Liver (tissue), 9 donors: Measurements from ENCODE around the gene ANKRD23. TPM values are rescaled to one million over a fixed set of nuclear protein-coding genes. Genes with fewer than 3 reads are reported as not detected.

ENCODE experiments used
- DNase-seq: peaks from one replicate; pipeline ENCODE4 v3.0.0-alpha.2; 2017; ENCODE audit warnings: low spot score
- H3K27ac ChIP-seq, 2 donors: one replicate each; pipeline ENCODE4 v1.7.0; 2013; ENCODE audit warnings: inconsistent platforms in 2 of 2, low read length in 2 of 2, control low read depth in 1 of 2, low read depth in 1 of 2, mild to moderate bottlenecking in 1 of 2
- H3K27me3 ChIP-seq, 4 donors: one replicate each; pipeline versions ENCODE4 v1.6.1 to v1.7.0; 2013; ENCODE audit warnings: low read length in 3 of 4, inconsistent platforms in 1 of 4, mild to moderate bottlenecking in 1 of 4, moderate library complexity in 1 of 4; ENCODE audit not compliant: control insufficient read depth in 4 of 4, insufficient read depth in 4 of 4
- H3K36me3 ChIP-seq, 4 donors: one replicate each; pipeline versions ENCODE4 v1.6.1 to v1.7.0; 2013; ENCODE audit warnings: low read length in 3 of 4, mild to moderate bottlenecking in 3 of 4, low read depth in 1 of 4, moderate library complexity in 1 of 4; ENCODE audit not compliant: control insufficient read depth in 4 of 4, insufficient read depth in 3 of 4
- H3K4me1 ChIP-seq, 4 donors: one replicate each; pipeline versions ENCODE4 v1.6.1 to v1.7.0; 2013; ENCODE audit warnings: low read length in 3 of 4, mild to moderate bottlenecking in 3 of 4, moderate library complexity in 1 of 4; ENCODE audit not compliant: control insufficient read depth in 4 of 4, insufficient read depth in 4 of 4
- H3K4me3 ChIP-seq, 3 donors: one replicate each; pipeline versions ENCODE4 v1.6.1 to v1.7.0; 2013; ENCODE audit warnings: low read length in 3 of 3, control low read depth in 1 of 3, low read depth in 1 of 3, mild to moderate bottlenecking in 1 of 3
- H3K9ac ChIP-seq, 2 donors: one replicate each; pipeline ENCODE4 v1.7.0; 2013; ENCODE audit warnings: low read length in 2 of 2, mild to moderate bottlenecking in 2 of 2, moderate library complexity in 2 of 2, control low read depth in 1 of 2, low read depth in 1 of 2
- H3K9me3 ChIP-seq, 4 donors: one replicate each; pipeline versions ENCODE4 v1.6.1 to v1.7.0; 2013; ENCODE audit warnings: low read length in 3 of 4; ENCODE audit not compliant: control insufficient read depth in 4 of 4
- ATF3 ChIP-seq: IDR thresholded peaks from 2 replicates; pipeline ENCODE4 v1.6.1; 2016; ENCODE audit warnings: antibody characterized with exemption
- CTCF ChIP-seq: fragments of 150-350 bp; IDR thresholded peaks from 2 replicates; pipeline ENCODE4 v1.5.1; 2017; ENCODE audit warnings: improper control_type of control experiment, low read depth, low read length; ENCODE audit not compliant: missing input control
- EGR1 ChIP-seq, 2 donors: IDR thresholded peaks; 2 replicates each; pipeline ENCODE4 v1.6.1; 2016 to 2018; ENCODE audit warnings: antibody characterized with exemption in 2 of 2, low read depth in 2 of 2
- FOXA1 ChIP-seq: IDR thresholded peaks from 2 replicates; pipeline ENCODE4 v1.6.1; 2016; ENCODE audit warnings: antibody characterized with exemption
- FOXA2 ChIP-seq: IDR thresholded peaks from 2 replicates; pipeline ENCODE4 v1.6.1; 2016; ENCODE audit warnings: antibody characterized with exemption
- GABPA ChIP-seq, 2 donors: IDR thresholded peaks in 1 of 2; conservative IDR thresholded peaks in 1 of 2; 2 replicates each; pipeline ENCODE4 v1.6.1; 2016; ENCODE audit warnings: antibody characterized with exemption in 2 of 2, mild to moderate bottlenecking in 1 of 2, moderate library complexity in 1 of 2
- HNF4A ChIP-seq, 2 donors: conservative IDR thresholded peaks; 2 replicates each; pipeline ENCODE4 v1.6.1; 2016; ENCODE audit warnings: antibody characterized with exemption in 2 of 2, mild to moderate bottlenecking in 2 of 2
- HNF4G ChIP-seq: IDR thresholded peaks from 2 replicates; pipeline ENCODE4 v1.6.1; 2016; ENCODE audit warnings: antibody characterized with exemption
- JUND ChIP-seq, 2 donors: IDR thresholded peaks; 2 replicates each; pipeline ENCODE4 v1.6.1; 2016; ENCODE audit warnings: antibody characterized with exemption in 2 of 2
- MAX ChIP-seq: IDR thresholded peaks from 2 replicates; pipeline ENCODE4 v1.6.1; 2016; ENCODE audit warnings: antibody characterized with exemption
- RAD21 ChIP-seq, 2 donors: IDR thresholded peaks; 2 replicates each; pipeline ENCODE4 v1.6.1; 2016; ENCODE audit warnings: antibody characterized with exemption in 2 of 2, mild to moderate bottlenecking in 2 of 2
- REST ChIP-seq: IDR thresholded peaks from 2 replicates; pipeline ENCODE4 v1.6.1; 2016; ENCODE audit warnings: antibody characterized with exemption, mild to moderate bottlenecking
- RXRA ChIP-seq, 2 donors: IDR thresholded peaks; 2 replicates each; pipeline ENCODE4 v1.6.1; 2017 to 2018; ENCODE audit warnings: antibody characterized with exemption in 2 of 2, mild to moderate bottlenecking in 1 of 2
- SP1 ChIP-seq: IDR thresholded peaks from 2 replicates; pipeline ENCODE4 v1.6.1; 2018; ENCODE audit warnings: antibody characterized with exemption, mild to moderate bottlenecking
- TAF1 ChIP-seq: conservative IDR thresholded peaks from 2 replicates; pipeline ENCODE4 v1.6.1; 2016; ENCODE audit warnings: antibody characterized with exemption, mild to moderate bottlenecking
- ZBTB33 ChIP-seq: IDR thresholded peaks from 2 replicates; pipeline ENCODE4 v1.6.1; 2016; ENCODE audit warnings: antibody characterized with exemption
- WGBS: extraction: QIAGEN DNeasy Blood & Tissue Kit; methylation state at CpG from one replicate; pipeline ENCODE4 v1.1.7; 2013; 5-methylcytosine and 5-hydroxymethylcytosine counted together
- polyA plus RNA-seq, 2 donors: library from polyadenylated mRNA; stranded (reverse) in 1 of 2; unstranded in 1 of 2; fragments of 200-250 nt in 1 of 2; fragments of >200 nt in 1 of 2; fragmentation: Nextera tagmentation in 1 of 2; extraction: Ambion mirVana in 1 of 2; gene quantifications; one replicate each; pipeline versions ENCODE4 v1.2.1 to v1.2.3, GENCODE V29; 2013 to 2015
- total RNA-seq, 2 donors: library from RNA; depleted of rRNA; stranded (reverse); fragments of >200 nt; gene quantifications; one replicate each; pipeline ENCODE4 v1.2.3, GENCODE V29; 2014
- donor health status: healthy.
- donor health status: healthy.
- donor health status: healthy.
- donor health status: healthy.
- donor health status: healthy.

ANKRD23 gene
- total and polyA plus RNA-seq, 4 donors: 0.82 to 4.2 (median 1.9) TPM

GRCh38 chr2:96880891-96881273 lies 37.1 kb upstream of the ANKRD23 start:
- Histone ChIP-seq H3K9me3 (no peaks in the 10 kb centered on the region), H3K9ac (no peak overlapping the region), H3K27me3 (no peaks in the 10 kb centered on the region), H3K27ac (no peak overlapping the region), H3K4me3 (no peak overlapping the region), H3K36me3 (no peaks in the 10 kb centered on the region), H3K4me1 (peaks cover 0 to 11% (median 0%) of the 10 kb centered on the region in 4 donors)
- TF ChIP-seq EGR1 (IDR thresholded peaks at IDR 0.05; ENCODE audit: low read depth in 2 of 2) (no peak), RXRA (IDR thresholded peaks at IDR 0.05) (no peak), GABPA (IDR thresholded peaks at IDR 0.05 in 1 of 2, conservative IDR thresholded peaks at IDR 0.05 in 1 of 2) (no peak), FOXA2 (no peak), SP1 (no peak), CTCF (no peak), HNF4G (no peak), FOXA1 (no peak), TAF1 (no peak), ATF3 (no peak), RAD21 (IDR thresholded peaks at IDR 0.05) (no peak), MAX (no peak), HNF4A (conservative IDR thresholded peaks at IDR 0.05) (no peak), REST (no peak), JUND (IDR thresholded peaks at IDR 0.05) (no peak)
- DNase-seq: no peak
- whole genome bisulfite sequencing: 94% methylated on average over 6 of the region's 6 CpGs

GRCh38 chr2:96879545-96880040 lies 35.8 kb upstream of the ANKRD23 start:
- Histone ChIP-seq H3K27ac (no peak overlapping the region), H3K9ac (no peak overlapping the region), H3K27me3 (no peaks in the 10 kb centered on the region), H3K4me1 (no peaks in the 10 kb centered on the region), H3K4me3 (no peak overlapping the region), H3K9me3 (no peaks in the 10 kb centered on the region), H3K36me3 (no peaks in the 10 kb centered on the region)
- 94% methylated on average over 18 of the region's 18 CpGs for WGBS
- TF ChIP-seq ZBTB33 (no peak), RXRA (IDR thresholded peaks at IDR 0.05) (no peak), FOXA2 (no peak), CTCF (no peak), GABPA (IDR thresholded peaks at IDR 0.05 in 1 of 2, conservative IDR thresholded peaks at IDR 0.05 in 1 of 2) (no peak), RAD21 (IDR thresholded peaks at IDR 0.05) (no peak), HNF4A (conservative IDR thresholded peaks at IDR 0.05) (no peak), EGR1 (IDR thresholded peaks at IDR 0.05; ENCODE audit: low read depth in 2 of 2) (no peak), MAX (no peak)
- DNase-seq: no peak
